ENCODE results near the gene SPDYE6. TPM values are rescaled to one million over a fixed set of nuclear protein-coding genes. Genes with fewer than 3 reads are reported as not detected.
"Not testable (repeated sequence)": the region's sequence is repeated elsewhere in the genome, so short reads cannot be mapped to it uniquely, and the experiment has no call there.

Gene SPDYE6
- total and polyA plus RNA-seq, 11 donors: 0.15 TPM; not detected in 10

DNA sequence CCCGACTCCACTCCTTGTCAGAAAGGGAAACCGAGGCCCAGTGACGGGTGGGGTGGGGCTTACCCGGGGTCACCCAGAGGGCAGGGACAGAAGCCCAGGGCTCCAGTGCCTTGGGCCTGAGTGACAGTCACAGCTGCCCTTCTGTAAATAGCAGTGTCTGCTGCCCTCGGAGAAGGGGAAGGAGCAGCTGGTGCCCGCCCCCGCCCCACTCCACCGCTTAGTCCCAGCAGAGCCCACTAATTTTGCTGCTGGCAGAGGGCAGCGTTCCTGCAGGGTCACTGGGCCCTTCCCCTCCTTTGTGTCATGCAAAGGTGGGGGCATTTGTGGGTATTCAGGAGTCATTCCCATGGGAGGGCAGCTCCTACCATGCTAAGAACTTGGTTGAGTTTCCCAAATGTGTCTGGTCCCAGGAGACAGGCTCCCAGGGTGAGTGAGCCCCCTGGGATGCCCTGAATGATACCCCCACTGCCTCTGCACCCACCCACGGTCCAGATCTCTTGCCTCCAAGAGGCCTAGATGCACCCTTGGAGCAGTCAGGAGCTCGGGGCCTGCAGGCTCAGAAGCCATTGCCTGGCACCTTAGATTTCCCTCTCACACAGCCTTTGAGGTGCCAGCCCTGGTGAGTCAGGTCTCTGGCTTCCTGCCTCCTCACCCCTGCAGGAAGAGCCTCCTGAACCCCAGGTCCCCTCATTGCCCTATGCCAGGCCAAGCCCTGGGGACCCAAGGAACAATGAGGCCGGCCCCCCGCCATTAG, 52.4 kb downstream of the SPDYE6 start:
- DNase-seq: no peak
- 84 to 94% (median 89%) methylated on average over 8 to 13 of the region's 13 CpGs for WGBS, 4 donors

DNA sequence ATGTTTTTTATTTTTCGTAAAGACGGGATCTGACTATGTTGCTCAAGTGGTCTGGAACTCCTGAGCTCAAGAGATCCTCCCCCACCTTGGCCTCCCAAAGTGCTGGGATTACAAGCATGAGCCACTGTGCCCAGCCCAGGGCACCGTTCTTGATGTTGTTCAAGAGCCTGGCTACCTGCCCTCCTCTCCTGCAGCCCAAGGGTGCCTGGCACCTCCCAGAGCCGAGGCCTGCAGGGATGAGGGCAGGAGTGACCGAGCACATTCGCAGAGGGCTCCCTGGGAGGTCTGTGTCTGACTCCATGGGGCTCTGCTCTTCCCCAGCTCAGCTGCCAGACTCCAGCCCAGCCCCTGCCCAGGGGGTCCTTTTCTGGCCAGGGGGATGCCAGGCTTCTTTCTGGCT, 54.2 kb downstream of the SPDYE6 start:
- no peak for ATAC-seq
- H3K4me3 ChIP-seq: no peak overlapping the region
- intact Hi-C loops (cut with DNase I): no loop called here
- TF ChIP-seq POLR2A (IDR thresholded peaks at IDR 0.05): no peak
- TF ChIP-seq, protein P1, sequence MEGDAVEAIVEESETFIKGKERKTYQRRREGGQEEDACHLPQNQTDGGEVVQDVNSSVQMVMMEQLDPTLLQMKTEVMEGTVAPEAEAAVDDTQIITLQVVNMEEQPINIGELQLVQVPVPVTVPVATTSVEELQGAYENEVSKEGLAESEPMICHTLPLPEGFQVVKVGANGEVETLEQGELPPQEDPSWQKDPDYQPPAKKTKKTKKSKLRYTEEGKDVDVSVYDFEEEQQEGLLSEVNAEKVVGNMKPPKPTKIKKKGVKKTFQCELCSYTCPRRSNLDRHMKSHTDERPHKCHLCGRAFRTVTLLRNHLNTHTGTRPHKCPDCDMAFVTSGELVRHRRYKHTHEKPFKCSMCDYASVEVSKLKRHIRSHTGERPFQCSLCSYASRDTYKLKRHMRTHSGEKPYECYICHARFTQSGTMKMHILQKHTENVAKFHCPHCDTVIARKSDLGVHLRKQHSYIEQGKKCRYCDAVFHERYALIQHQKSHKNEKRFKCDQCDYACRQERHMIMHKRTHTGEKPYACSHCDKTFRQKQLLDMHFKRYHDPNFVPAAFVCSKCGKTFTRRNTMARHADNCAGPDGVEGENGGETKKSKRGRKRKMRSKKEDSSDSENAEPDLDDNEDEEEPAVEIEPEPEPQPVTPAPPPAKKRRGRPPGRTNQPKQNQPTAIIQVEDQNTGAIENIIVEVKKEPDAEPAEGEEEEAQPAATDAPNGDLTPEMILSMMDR (IDR thresholded peaks at IDR 0.05): no peak
- H3K27me3 ChIP-seq: peaks cover 0 to 21% (median 18%) of the 10 kb centered on the region in 9 donors
- H3K27ac ChIP-seq: no peak overlapping the region
- peaks cover 0 to 43% (median 2%) of the 10 kb centered on the region in 12 donors for H3K4me1 ChIP-seq
- 88 to 94% (median 94%) methylated on average over 5 to 6 of the region's 6 CpGs for WGBS, 4 donors
- H3K36me3 ChIP-seq: no peaks in the 10 kb centered on the region
- no peaks in the 10 kb centered on the region for H3K9me3 ChIP-seq
- no peak for DNase-seq

More for the DNA sequence above, 52.4 kb downstream of the SPDYE6 start:
- Histone ChIP-seq H3K27me3 (peaks cover 0 to 21% (median 15%) of the 10 kb centered on the region in 9 donors), H3K36me3 (peaks cover 0 to 6% (median 0%) of the 10 kb centered on the region in 9 donors), H3K4me3 (no peak overlapping the region), H3K27ac (peak overlapping the region in 1 of 12 donors; percentile 49), H3K9me3 (no peaks in the 10 kb centered on the region), H3K4me1 (peaks cover 0 to 50% (median 4%) of the 10 kb centered on the region in 12 donors)
- ATAC-seq: no peak
- intact Hi-C loops (cut with DNase I): no loop called here
- TF ChIP-seq POLR2A (IDR thresholded peaks at IDR 0.05): no peak
- TF ChIP-seq, protein P1 (IDR thresholded peaks at IDR 0.05): no peak

DNA sequence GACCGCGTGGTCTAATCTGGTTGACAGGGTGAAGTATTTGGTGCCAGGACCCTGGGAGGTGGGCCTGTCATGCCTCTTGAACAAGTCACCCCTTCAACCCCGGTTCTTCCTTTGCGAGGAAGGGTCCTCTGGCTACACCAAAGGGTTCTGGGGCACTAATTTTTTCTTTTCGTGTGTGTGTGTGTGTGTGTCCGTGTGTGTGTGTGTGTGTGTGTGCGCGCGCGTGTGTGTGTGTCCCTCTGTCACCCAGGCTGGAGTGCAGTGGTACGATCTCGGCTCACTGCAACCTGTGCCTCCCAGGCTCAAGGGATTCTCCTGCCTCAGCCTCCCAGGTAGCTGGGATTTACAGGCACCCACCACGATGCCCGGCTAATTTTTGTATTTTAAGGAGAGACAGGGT, 54.9 kb downstream of the SPDYE6 start:
- 91 to 97% (median 95%) methylated on average over 14 of the region's 14 CpGs for WGBS, 4 donors
- intact Hi-C loops (cut with DNase I); H3K9me3 ChIP-seq; H3K36me3 ChIP-seq; H3K27ac ChIP-seq; H3K4me3 ChIP-seq; DNase-seq; ATAC-seq: not testable (repeated sequence)
- Histone ChIP-seq H3K27me3 (peaks cover 0 to 21% (median 18%) of the 10 kb centered on the region in 9 donors), H3K4me1 (peaks cover 0 to 36% (median 0%) of the 10 kb centered on the region in 12 donors)

DNA sequence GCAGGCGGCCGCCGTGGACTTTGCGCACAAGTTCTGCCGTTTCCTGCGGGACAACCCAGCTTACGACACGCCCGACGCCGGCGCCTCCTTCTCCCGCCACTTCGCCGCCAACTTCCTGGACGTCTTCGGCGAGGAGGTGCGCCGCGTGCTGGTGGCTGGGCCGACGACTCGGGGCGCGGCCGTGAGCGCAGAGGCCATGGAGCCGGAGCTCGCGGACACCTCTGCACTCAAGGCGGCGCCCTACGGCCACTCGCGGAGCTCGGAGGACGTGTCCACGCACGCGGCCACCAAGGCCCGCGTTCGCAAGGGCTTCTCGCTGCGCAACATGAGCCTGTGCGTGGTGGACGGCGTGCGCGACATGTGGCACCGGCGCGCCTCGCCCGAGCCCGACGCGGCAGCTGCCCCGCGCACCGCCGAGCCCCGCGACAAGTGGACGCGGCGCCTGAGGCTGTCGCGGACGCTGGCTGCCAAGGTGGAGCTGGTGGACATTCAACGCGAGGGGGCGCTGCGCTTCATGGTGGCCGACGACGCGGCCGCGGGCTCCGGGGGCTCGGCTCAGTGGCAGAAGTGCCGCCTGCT, 55.5 kb downstream of the SPDYE6 start:
- Histone ChIP-seq H3K4me3 (peak overlapping the region in 2 of 12 donors; percentile 4 to 9), H3K36me3 (no peaks in the 10 kb centered on the region), H3K4me1 (peaks cover 0 to 32% (median 0%) of the 10 kb centered on the region in 12 donors), H3K9me3 (no peaks in the 10 kb centered on the region), H3K27ac (no peak overlapping the region), H3K27me3 (peaks cover 0 to 21% (median 18%) of the 10 kb centered on the region in 9 donors)
- 29 to 54% (median 40%) methylated on average over 57 to 84 of the region's 84 CpGs for WGBS, 4 donors
- TF ChIP-seq, protein P1 (IDR thresholded peaks at IDR 0.05): peak in 8 of 12 donors; percentile 12 to 51 (median 38)
- TF ChIP-seq POLR2A (IDR thresholded peaks at IDR 0.05): no peak
- DNase-seq (no peak), ATAC-seq (peak in 3 of 4 donors; percentile 25 to 31 (median 30))
- intact Hi-C loops (cut with DNase I): no loop called here

Measured in heart left ventricle (tissue), 16 donors.